SK-N-SH (cell line): ENCODE results near the gene PPP2R1B. TPM values are rescaled to one million over a fixed set of nuclear protein-coding genes. Genes with fewer than 3 reads are reported as not detected.

ENCODE experiments used
- CTCF ChIA-PET: fragments of 300-600, 350-600 bp; formaldehyde crosslinking; extraction: SDS; loops from one replicate; lab custom pipeline; 2021; lab: Yijun Ruan, JAX
- POLR2A ChIA-PET: fragments of 350-600 bp; sonication (Branson Sonifier 250); formaldehyde crosslinking; extraction: SDS; loops from one replicate; lab custom pipeline; 2020; ENCODE audit warnings: antibody characterized with exemption, inconsistent platforms; lab: Yijun Ruan, JAX
- DNase-seq: peaks from one replicate; pipeline ENCODE4 v3.0.0; 2012
- H2AFZ ChIP-seq: fragments of 200-600 bp; sonication (generic); 2 replicates; pipeline ENCODE4 v1.8.1; 2016; ENCODE audit warnings: antibody characterized with exemption, mild to moderate bottlenecking, low read depth
- H3F3A ChIP-seq: fragments of 200-600 bp; sonication (generic); replicated peaks from 2 replicates; pipeline ENCODE3; 2016; ENCODE audit warnings: antibody characterized with exemption, mild to moderate bottlenecking; ENCODE audit not compliant: insufficient read depth
- H3K27ac ChIP-seq, 2 experiments: fragments of 200-500 bp in 1 of 2; fragments of 200-600 bp in 1 of 2; sonication (Bioruptor generic) in 1 of 2; sonication (generic), shearing (Covaris generic) in 1 of 2; 2 replicates each; pipeline versions ENCODE4 v1.5.1 to v1.6.1; 2014 to 2016; ENCODE audit warnings: low read depth in 2 of 2, inconsistent platforms in 1 of 2, low read length in 1 of 2, mild to moderate bottlenecking in 1 of 2, mixed read lengths in 1 of 2
- H3K27me3 ChIP-seq: fragments of 200-600 bp; sonication (generic), shearing (Covaris generic); 2 replicates; pipeline ENCODE4 v1.6.1; 2016; ENCODE audit warnings: mixed run types; ENCODE audit not compliant: insufficient read depth
- H3K36me3 ChIP-seq, 2 experiments: fragments of 200-500 bp in 1 of 2; fragments of 200-600 bp in 1 of 2; sonication (Bioruptor generic) in 1 of 2; sonication (generic) in 1 of 2; replicated peaks in 1 of 2; 2 replicates each; pipeline versions ENCODE3 to v1.5.1; 2014 to 2016; ENCODE audit warnings: low read length in 1 of 2, mild to moderate bottlenecking in 1 of 2; ENCODE audit not compliant: insufficient read depth in 2 of 2, control insufficient read depth in 1 of 2
- H3K4me1 ChIP-seq, 2 experiments: fragments of 200-500 bp in 1 of 2; fragments of 200-600 bp in 1 of 2; sonication (Bioruptor generic) in 1 of 2; sonication (generic), shearing (Covaris generic) in 1 of 2; 2 replicates each; pipeline versions ENCODE4 v1.5.1 to v1.6.1; 2014 to 2016; ENCODE audit warnings: low read depth in 1 of 2, low read length in 1 of 2, mixed run types in 1 of 2; ENCODE audit not compliant: insufficient read depth in 2 of 2, control insufficient read depth in 1 of 2
- H3K4me2 ChIP-seq: fragments of 200-600 bp; sonication (generic), shearing (Covaris generic); 2 replicates; pipeline ENCODE4 v1.6.1; 2017; ENCODE audit warnings: mixed run types
- H3K4me3 ChIP-seq, 2 experiments: fragments of 200-500 bp in 1 of 2; fragments of 200-600 bp in 1 of 2; sonication (Bioruptor generic) in 1 of 2; sonication (generic), shearing (Covaris generic) in 1 of 2; 2 replicates each; pipeline versions ENCODE4 v1.5.1 to v1.8.1; 2014 to 2016; ENCODE audit warnings: low read depth in 2 of 2, inconsistent platforms in 1 of 2, low read length in 1 of 2, mild to moderate bottlenecking in 1 of 2, mixed read lengths in 1 of 2, moderate library complexity in 1 of 2
- H3K79me2 ChIP-seq: fragments of 200-600 bp; sonication (generic); 2 replicates; pipeline ENCODE4 v1.8.1; 2017; ENCODE audit warnings: mild to moderate bottlenecking; ENCODE audit not compliant: insufficient read depth
- H3K9ac ChIP-seq: fragments of 200-600 bp; sonication (generic); 2 replicates; pipeline ENCODE4 v1.6.1; 2017; ENCODE audit warnings: mixed run types
- H3K9me2 ChIP-seq: fragments of 200-600 bp; sonication (generic); 2 replicates; pipeline ENCODE4 v1.6.1; 2017; ENCODE audit warnings: mixed run types
- H3K9me3 ChIP-seq: fragments of 200-600 bp; sonication (generic); 2 replicates; pipeline ENCODE4 v1.6.1; 2017; ENCODE audit warnings: mixed run types, mild to moderate bottlenecking, moderate library complexity
- H4K20me1 ChIP-seq: fragments of 200-600 bp; sonication (generic); 2 replicates; pipeline ENCODE4 v1.6.1; 2017; ENCODE audit warnings: mild to moderate bottlenecking, mixed run types; ENCODE audit not compliant: insufficient read depth
- CTCF ChIP-seq: fragments of 200-600 bp; sonication (generic); IDR thresholded peaks from 2 replicates; pipeline ENCODE4 v1.6.1; 2017; ENCODE audit warnings: antibody characterized with exemption, mild to moderate bottlenecking, moderate library complexity
- ELF1 ChIP-seq: IDR thresholded peaks from 2 replicates; pipeline ENCODE4 v1.4.0; 2012
- GABPA ChIP-seq: IDR thresholded peaks from 2 replicates; pipeline ENCODE4 v1.4.0; 2012; ENCODE audit warnings: low read depth, mild to moderate bottlenecking
- GATA2 ChIP-seq: sonication (generic); formaldehyde crosslinking; IDR thresholded peaks from 2 replicates; pipeline ENCODE4 v1.5.0; 2020; ENCODE audit warnings: mild to moderate bottlenecking, missing genetic modification reagents
- MAX ChIP-seq: IDR thresholded peaks from 2 replicates; pipeline ENCODE4 v1.4.0; 2012; ENCODE audit warnings: low read depth
- MEF2A ChIP-seq: IDR thresholded peaks from 2 replicates; pipeline ENCODE4 v1.4.0; 2012; ENCODE audit warnings: low read depth, borderline replicate concordance
- RAD21 ChIP-seq: IDR thresholded peaks from 2 replicates; pipeline ENCODE4 v1.6.1; 2012; ENCODE audit warnings: mild to moderate bottlenecking, low read length
- RFX5 ChIP-seq: IDR thresholded peaks from 2 replicates; pipeline ENCODE4 v1.6.1; 2012; ENCODE audit warnings: mild to moderate bottlenecking, improper control_type of control experiment, low read length
- TAF1 ChIP-seq: IDR thresholded peaks from 2 replicates; pipeline ENCODE4 v1.6.1; 2012; ENCODE audit warnings: low read depth, mild to moderate bottlenecking, low read length, moderate library complexity, borderline replicate concordance
- TCF12 ChIP-seq: IDR thresholded peaks from 2 replicates; pipeline ENCODE4 v1.4.0; 2012
- TEAD4 ChIP-seq: IDR thresholded peaks from 2 replicates; pipeline ENCODE4 v1.4.0; 2012; ENCODE audit warnings: mild to moderate bottlenecking, borderline replicate concordance; ENCODE audit not compliant: insufficient read depth
- USF2 ChIP-seq: fragments of 150-350 bp; IDR thresholded peaks from 2 replicates; pipeline ENCODE4 v1.6.1; 2017; ENCODE audit warnings: antibody characterized with exemption, low read length, low read depth, borderline replicate concordance
- YY1 ChIP-seq: IDR thresholded peaks from 2 replicates; pipeline ENCODE4 v1.4.0; 2012; ENCODE audit warnings: low read depth, mild to moderate bottlenecking
- ZBTB33 ChIP-seq: IDR thresholded peaks from 2 replicates; pipeline ENCODE4 v1.4.0; 2012; ENCODE audit warnings: low read depth, borderline replicate concordance
- WGBS: methylation state at CpG from one replicate; pipeline ENCODE4 v1.1.6; 2017; ENCODE audit warnings: low lambda C conversion rate; 5-methylcytosine and 5-hydroxymethylcytosine counted together
- polyA plus RNA-seq, 3 experiments: library from polyadenylated mRNA; depleted of rRNA; stranded (reverse); fragments of >200 nt; gene quantifications; 2 replicates each; pipeline ENCODE4 v1.2.3, GENCODE V29; 2012

PPP2R1B gene
- polyA plus RNA-seq, 1 of the 3 experiments (the other 2 are of a cell fraction), result 25.9 TPM

- Histone ChIP-seq H3K79me2 (no peaks in the 10 kb centered on the region), H3K27me3 (no peaks in the 10 kb centered on the region), H2AFZ (no peak overlapping the region), H3K9me2 (no peaks in the 10 kb centered on the region), H3K4me1 (no peaks in the 10 kb centered on the region; a peak in 1 of 4 replicates), H3K4me3 (no peak overlapping the region), H3K9ac (no peak overlapping the region), H3K36me3 (no peaks in the 10 kb centered on the region), H3F3A (peaks cover 16% of the 10 kb centered on the region), H3K4me2 (no peak overlapping the region), H3K9me3 (no peaks in the 10 kb centered on the region), H3K27ac (peak overlapping the region in 1 of 2 experiments; percentile 5; a peak in 1 of 4 replicates), H4K20me1 (no peaks in the 10 kb centered on the region)
- DNase-seq, result no peak
- TF ChIP-seq MEF2A (no peak), CTCF (no peak), TAF1 (no peak), MAX (no peak), TEAD4 (no peak), RFX5 (no peak), ELF1 (no peak), TCF12 (no peak), RAD21 (no peak), USF2 (no peak), GABPA (no peak), ZBTB33 (no peak), YY1 (no peak), GATA2 (no peak)
- ChIA-PET CTCF (interaction anchor here (0.6 to 12.5 kb wide), 46 partner anchors 10 to 1192 kb away, joined by 3 to 184 read pairs (median 6); partner anchors contain the start of genes PPP2R1B and SIK2), POLR2A (no interaction called here)
- WGBS, result 88% methylated on average over 6 of the region's 6 CpGs
These were observed 10.4 kb upstream of the PPP2R1B start for GRCh38 chr11:111776398-111777093.
